ENCODE measurements around the gene DRC1. TPM values are rescaled to one million over a fixed set of nuclear protein-coding genes. Genes with fewer than 3 reads are reported as not detected.

Gene DRC1
- total RNA-seq, 3 donors from 2014 or later (not counting 1 experiment from before 2014, with no cell fraction given): not detected

GRCh38 chr2:26376799-26377198, 24.9 kb upstream of the DRC1 start:
- no peak overlapping the region for H3K27ac ChIP-seq (ENCODE audit: low read length)
- Mint-ChIP-seq H3K4me3 (no peak overlapping the region), H3K36me3 (peaks cover 18% of the 10 kb centered on the region), H3K9me3 (no peaks in the 10 kb centered on the region), H3K4me1 (peaks cover 0 to 20% of the 10 kb centered on the region in 2 donors), H3K27me3 (ENCODE audit: low read depth in 2 of 2) (no peaks in the 10 kb centered on the region), H3K27ac (no peak overlapping the region)
- H3K27me3 ChIP-seq (ENCODE audit: control insufficient read depth, insufficient read depth, low read length): no peaks in the 10 kb centered on the region
- intact Hi-C loops (cut with micrococcal nuclease): no loop called here
- DNase-seq: no peak
- no peaks in the 10 kb centered on the region for H3K4me1 ChIP-seq (ENCODE audit: control insufficient read depth, insufficient read depth, low read length)
- no peak for ATAC-seq
- peaks cover 34% of the 10 kb centered on the region for H3K36me3 ChIP-seq (ENCODE audit: control insufficient read depth, insufficient read depth, low read length)
- 78% methylated on average over 1 of the region's 1 CpG for WGBS (ENCODE audit: insufficient coverage)
- no peak for TF ChIP-seq CTCF (IDR thresholded peaks at IDR 0.05)
- no peak overlapping the region for H3K4me3 ChIP-seq (ENCODE audit: low read length)
- H3K9me3 ChIP-seq (ENCODE audit: control insufficient read depth, insufficient read depth, low read length): no peaks in the 10 kb centered on the region

GRCh38 chr2:26380281-26380680, 21.4 kb upstream of the DRC1 start:
- no peak overlapping the region for H3K4me3 Mint-ChIP-seq
- peaks cover 19% of the 10 kb centered on the region for H3K36me3 Mint-ChIP-seq

DNA sequence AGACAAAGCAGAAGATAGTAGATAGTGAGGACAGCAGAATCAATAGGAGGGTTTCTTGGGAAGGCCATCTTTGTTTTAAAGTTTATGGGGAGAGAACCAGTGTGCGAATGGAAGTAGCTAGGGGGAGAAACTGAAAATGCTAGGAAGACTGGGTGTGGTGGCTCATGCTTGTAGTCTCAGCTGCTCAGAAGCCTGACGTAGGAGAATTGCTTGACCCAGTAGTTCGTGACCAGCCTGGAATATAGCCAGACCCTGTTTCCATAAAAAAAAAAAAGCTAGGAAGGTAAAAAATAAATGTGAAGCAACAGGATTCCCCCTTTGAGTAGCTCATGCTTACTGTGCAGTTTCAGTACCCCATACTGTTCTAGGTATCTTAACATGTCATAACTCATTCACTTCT, 19.2 kb upstream of the DRC1 start:
- 100% methylated on average over 3 of the region's 3 CpGs for WGBS (ENCODE audit: insufficient coverage)
- H3K9me3 Mint-ChIP-seq: no peaks in the 10 kb centered on the region
- Histone ChIP-seq H3K27ac (ENCODE audit: low read length) (no peak overlapping the region), H3K4me1 (ENCODE audit: control insufficient read depth, insufficient read depth, low read length) (no peaks in the 10 kb centered on the region), H3K27me3 (ENCODE audit: control insufficient read depth, insufficient read depth, low read length) (no peaks in the 10 kb centered on the region), H3K9me3 (ENCODE audit: control insufficient read depth, insufficient read depth, low read length) (no peaks in the 10 kb centered on the region), H3K36me3 (ENCODE audit: control insufficient read depth, insufficient read depth, low read length) (peaks cover 25% of the 10 kb centered on the region), H3K4me3 (ENCODE audit: low read length) (no peak overlapping the region)
- H3K36me3 Mint-ChIP-seq: peaks cover 19% of the 10 kb centered on the region
- no peak for TF ChIP-seq CTCF (IDR thresholded peaks at IDR 0.05)
- H3K4me1 Mint-ChIP-seq: peaks cover 0 to 13% of the 10 kb centered on the region in 2 donors
- H3K27ac Mint-ChIP-seq: no peak overlapping the region
- no peak for DNase-seq
- intact Hi-C loops (cut with micrococcal nuclease): no loop called here
- no peak overlapping the region for H3K4me3 Mint-ChIP-seq
- H3K27me3 Mint-ChIP-seq (ENCODE audit: low read depth in 2 of 2): no peaks in the 10 kb centered on the region
- no peak for ATAC-seq

More at GRCh38 chr2:26380281-26380680, 21.4 kb upstream of the DRC1 start:
- no peaks in the 10 kb centered on the region for H3K27me3 Mint-ChIP-seq (ENCODE audit: low read depth in 2 of 2)
- Histone ChIP-seq H3K27me3 (ENCODE audit: control insufficient read depth, insufficient read depth, low read length) (no peaks in the 10 kb centered on the region), H3K9me3 (ENCODE audit: control insufficient read depth, insufficient read depth, low read length) (no peaks in the 10 kb centered on the region), H3K27ac (ENCODE audit: low read length) (no peak overlapping the region), H3K4me3 (ENCODE audit: low read length) (no peak overlapping the region), H3K4me1 (ENCODE audit: control insufficient read depth, insufficient read depth, low read length) (no peaks in the 10 kb centered on the region), H3K36me3 (ENCODE audit: control insufficient read depth, insufficient read depth, low read length) (peaks cover 21% of the 10 kb centered on the region)
- 88% methylated on average over 1 of the region's 2 CpGs for WGBS (ENCODE audit: insufficient coverage)
- TF ChIP-seq CTCF (IDR thresholded peaks at IDR 0.05): no peak
- no peak for ATAC-seq
- no peak for DNase-seq
- intact Hi-C loops (cut with micrococcal nuclease): no loop called here
- H3K9me3 Mint-ChIP-seq: no peaks in the 10 kb centered on the region
- H3K27ac Mint-ChIP-seq: no peak overlapping the region
- peaks cover 0 to 20% of the 10 kb centered on the region in 2 donors for H3K4me1 Mint-ChIP-seq

GRCh38 chr2:26384183-26384582, 17.5 kb upstream of the DRC1 start:
- no peak for TF ChIP-seq CTCF (IDR thresholded peaks at IDR 0.05)
- peaks cover 8% of the 10 kb centered on the region for H3K36me3 Mint-ChIP-seq
- no peak overlapping the region for H3K4me3 ChIP-seq (ENCODE audit: low read length)
- H3K9me3 Mint-ChIP-seq: no peaks in the 10 kb centered on the region
- H3K27ac ChIP-seq (ENCODE audit: low read length): no peak overlapping the region
- peaks cover 0 to 5% of the 10 kb centered on the region in 2 donors for H3K4me1 Mint-ChIP-seq
- H3K36me3 ChIP-seq (ENCODE audit: control insufficient read depth, insufficient read depth, low read length): peaks cover 38% of the 10 kb centered on the region
- no peak overlapping the region for H3K27ac Mint-ChIP-seq
- DNase-seq (no peak), ATAC-seq (no peak)
- H3K9me3 ChIP-seq (ENCODE audit: control insufficient read depth, insufficient read depth, low read length): no peaks in the 10 kb centered on the region
- no peaks in the 10 kb centered on the region for H3K27me3 ChIP-seq (ENCODE audit: control insufficient read depth, insufficient read depth, low read length)
- 97% methylated on average over 8 of the region's 9 CpGs for WGBS (ENCODE audit: insufficient coverage)
- H3K4me1 ChIP-seq (ENCODE audit: control insufficient read depth, insufficient read depth, low read length): no peaks in the 10 kb centered on the region
- H3K4me3 Mint-ChIP-seq: no peak overlapping the region
- intact Hi-C loops (cut with micrococcal nuclease): no loop called here
- H3K27me3 Mint-ChIP-seq (ENCODE audit: low read depth in 2 of 2): no peaks in the 10 kb centered on the region
